Measurements from ENCODE around the gene DRC3. TPM values are rescaled to one million over a fixed set of nuclear protein-coding genes. Genes with fewer than 3 reads are reported as not detected.

Gene DRC3
- total and polyA plus RNA-seq, 10 of the 15 experiments (the other 5 are each of a cell fraction or from before 2014, with no cell fraction given) = 0.18 to 2.3 (median 0.60) TPM; not detected in 3

GRCh38 chr17:18056214-18056613 lies 83.6 kb downstream of the DRC3 start:
- Histone ChIP-seq H3K27me3 (replicated peaks in 1 of 2; ENCODE audit: control insufficient read depth in 2 of 2, insufficient read depth in 2 of 2, low read length in 1 of 2) (no peaks in the 10 kb centered on the region), H3K9ac (ENCODE audit: control insufficient read depth, insufficient read depth, low read length) (no peak overlapping the region), H3K4me3 (no peak overlapping the region), H4K20me1 (ENCODE audit: control insufficient read depth, insufficient read depth) (no peaks in the 10 kb centered on the region), H3K4me1 (ENCODE audit: control insufficient read depth, insufficient read depth, low read length) (no peaks in the 10 kb centered on the region), H3K4me2 (ENCODE audit: control insufficient read depth, insufficient read depth) (no peak overlapping the region), H3K27ac (ENCODE audit: control insufficient read depth, insufficient read depth) (no peak overlapping the region), H3K36me3 (ENCODE audit: control insufficient read depth in 2 of 2, insufficient read depth in 2 of 2, low read length in 1 of 2) (peaks cover 0 to 8% of the 10 kb centered on the region in 2 experiments; a peak in 2 of 4 replicates), H3K79me2 (ENCODE audit: control insufficient read depth, insufficient read depth, low read length) (no peaks in the 10 kb centered on the region), H3K9me3 (replicated peaks; ENCODE audit: control insufficient read depth, insufficient read depth, low read length) (no peaks in the 10 kb centered on the region), H2AFZ (ENCODE audit: control insufficient read depth, low read depth, low read length) (no peak overlapping the region)
- WGBS (ENCODE audit: insufficient coverage, insufficient replicate concordance, low lambda C conversion rate, missing lambda C conversion rate) = 76% methylated on average over 3 of the region's 3 CpGs
- ChIA-PET CTCF (no interaction called here), SMC1A (ENCODE audit: uncharacterized antibody, unreplicated experiment) (no interaction called here), RAD21 (ENCODE audit: unreplicated experiment) (interaction anchor here (0.7 kb wide), 1 partner anchor 23 kb away, joined by 3 read pairs; no protein-coding TSS in a partner anchor), POLR2A (no interaction called here)
- intact Hi-C loops (cut with micrococcal nuclease; ENCODE audit: unreplicated experiment) = no loop called here
- no peak for DNase-seq (ENCODE audit: low read depth, low spot score)
- BruUV-seq (replicated peaks) = no TSS peak
- ATAC-seq = no peak
- in situ Hi-C loops (cut with MboI) = no loop called here
- TF ChIP-seq POLR2AphosphoS2 (IDR thresholded peaks at IDR 0.05; ENCODE audit: low read depth, low read length) (no peak), STAT3 (IDR thresholded peaks at IDR 0.05; ENCODE audit: low read depth, low read length) (no peak), POLR2A (IDR thresholded peaks at IDR 0.05; ENCODE audit: low read depth, low read length) (no peak), RUNX3 (IDR thresholded peaks at IDR 0.05; ENCODE audit: low read length) (no peak)
- TF ChIP-seq, protein P1, sequence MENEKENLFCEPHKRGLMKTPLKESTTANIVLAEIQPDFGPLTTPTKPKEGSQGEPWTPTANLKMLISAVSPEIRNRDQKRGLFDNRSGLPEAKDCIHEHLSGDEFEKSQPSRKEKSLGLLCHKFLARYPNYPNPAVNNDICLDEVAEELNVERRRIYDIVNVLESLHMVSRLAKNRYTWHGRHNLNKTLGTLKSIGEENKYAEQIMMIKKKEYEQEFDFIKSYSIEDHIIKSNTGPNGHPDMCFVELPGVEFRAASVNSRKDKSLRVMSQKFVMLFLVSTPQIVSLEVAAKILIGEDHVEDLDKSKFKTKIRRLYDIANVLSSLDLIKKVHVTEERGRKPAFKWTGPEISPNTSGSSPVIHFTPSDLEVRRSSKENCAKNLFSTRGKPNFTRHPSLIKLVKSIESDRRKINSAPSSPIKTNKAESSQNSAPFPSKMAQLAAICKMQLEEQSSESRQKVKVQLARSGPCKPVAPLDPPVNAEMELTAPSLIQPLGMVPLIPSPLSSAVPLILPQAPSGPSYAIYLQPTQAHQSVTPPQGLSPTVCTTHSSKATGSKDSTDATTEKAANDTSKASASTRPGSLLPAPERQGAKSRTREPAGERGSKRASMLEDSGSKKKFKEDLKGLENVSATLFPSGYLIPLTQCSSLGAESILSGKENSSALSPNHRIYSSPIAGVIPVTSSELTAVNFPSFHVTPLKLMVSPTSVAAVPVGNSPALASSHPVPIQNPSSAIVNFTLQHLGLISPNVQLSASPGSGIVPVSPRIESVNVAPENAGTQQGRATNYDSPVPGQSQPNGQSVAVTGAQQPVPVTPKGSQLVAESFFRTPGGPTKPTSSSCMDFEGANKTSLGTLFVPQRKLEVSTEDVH (IDR thresholded peaks at IDR 0.05; ENCODE audit: low read depth, partially characterized antibody) = no peak
- FAIRE-seq = no peak

DNA sequence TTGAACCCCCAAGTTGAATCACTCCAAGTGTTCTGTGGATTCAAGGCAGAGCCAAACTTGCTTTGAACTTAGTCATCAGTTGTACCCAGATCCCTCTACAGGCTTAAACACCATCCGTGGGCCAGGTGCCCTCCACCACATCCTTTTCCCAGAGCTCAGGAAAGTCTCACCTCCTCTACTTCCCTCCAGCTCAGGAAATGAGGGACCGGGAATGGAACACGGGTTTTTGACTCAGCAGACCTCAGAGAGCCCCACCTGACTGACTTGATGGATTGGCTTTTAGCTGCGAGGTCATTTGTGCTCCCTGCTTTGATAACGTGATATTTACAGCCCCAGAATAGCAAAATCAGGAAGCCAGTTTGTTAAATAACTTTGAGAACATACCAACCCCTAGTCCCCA lies 86.6 kb downstream of the DRC3 start:
- H3K4me1 ChIP-seq (ENCODE audit: control insufficient read depth, insufficient read depth, low read length) = no peaks in the 10 kb centered on the region
- no TSS peak for BruUV-seq (replicated peaks)
- ChIA-PET RAD21 (ENCODE audit: unreplicated experiment) (no interaction called here), POLR2A (interaction anchor here (0.6 kb wide), 1 partner anchor 325 kb away, joined by 8 read pairs; no protein-coding TSS in a partner anchor), CTCF (interaction anchor here (1.0 kb wide), 1 partner anchor 12 kb away, joined by 7 read pairs; no protein-coding TSS in a partner anchor), SMC1A (ENCODE audit: uncharacterized antibody, unreplicated experiment) (interaction anchor here (2.0 kb wide), 1 partner anchor 9 kb away, joined by 8 read pairs; no protein-coding TSS in a partner anchor)
- ATAC-seq (no peak), DNase-seq (ENCODE audit: low read depth, low spot score) (no peak), FAIRE-seq (no peak)
- no peak overlapping the region for H3K27ac ChIP-seq (ENCODE audit: control insufficient read depth, insufficient read depth)
- no peak overlapping the region for H3K4me2 ChIP-seq (ENCODE audit: control insufficient read depth, insufficient read depth)
- H3K27me3 ChIP-seq (replicated peaks in 1 of 2; ENCODE audit: control insufficient read depth in 2 of 2, insufficient read depth in 2 of 2, low read length in 1 of 2) = no peaks in the 10 kb centered on the region
- no peak overlapping the region for H3K4me3 ChIP-seq
- no peak overlapping the region for H3K9ac ChIP-seq (ENCODE audit: control insufficient read depth, insufficient read depth, low read length)
- H3K9me3 ChIP-seq (replicated peaks; ENCODE audit: control insufficient read depth, insufficient read depth, low read length) = no peaks in the 10 kb centered on the region
- no peak overlapping the region for H2AFZ ChIP-seq (ENCODE audit: control insufficient read depth, low read depth, low read length)
- 64% methylated on average over 5 of the region's 5 CpGs for WGBS (ENCODE audit: insufficient coverage, insufficient replicate concordance, low lambda C conversion rate, missing lambda C conversion rate)
- no peaks in the 10 kb centered on the region for H3K79me2 ChIP-seq (ENCODE audit: control insufficient read depth, insufficient read depth, low read length)
- no peaks in the 10 kb centered on the region for H4K20me1 ChIP-seq (ENCODE audit: control insufficient read depth, insufficient read depth)
- H3K36me3 ChIP-seq (ENCODE audit: control insufficient read depth in 2 of 2, insufficient read depth in 2 of 2, low read length in 1 of 2) = peaks cover 0 to 11% of the 10 kb centered on the region in 2 experiments; a peak in 3 of 4 replicates
- intact Hi-C loops (cut with micrococcal nuclease; ENCODE audit: unreplicated experiment) (no loop called here), in situ Hi-C loops (cut with MboI) (no loop called here)
- TF ChIP-seq CBX5 (IDR thresholded peaks at IDR 0.05; ENCODE audit: low read depth) (no peak), POLR2A (IDR thresholded peaks at IDR 0.05; ENCODE audit: low read depth, low read length) (no peak), SUZ12 (IDR thresholded peaks at IDR 0.05; ENCODE audit: unreplicated experiment) (no peak), GABPA (IDR thresholded peaks at IDR 0.05; ENCODE audit: low read depth) (no peak), ZNF384 (IDR thresholded peaks at IDR 0.05; ENCODE audit: borderline replicate concordance, low read depth, low read length) (no peak), DPF2 (IDR thresholded peaks at IDR 0.05) (no peak), ELK1 (IDR thresholded peaks at IDR 0.05; ENCODE audit: low read depth, low read length) (no peak), FOXM1 (IDR thresholded peaks at IDR 0.05; ENCODE audit: low read depth, low read length) (no peak), MEF2A (IDR thresholded peaks at IDR 0.05; ENCODE audit: insufficient read depth, low read depth, low read length) (no peak)
